Measurements from ENCODE around the gene ARMC2.

DNA sequence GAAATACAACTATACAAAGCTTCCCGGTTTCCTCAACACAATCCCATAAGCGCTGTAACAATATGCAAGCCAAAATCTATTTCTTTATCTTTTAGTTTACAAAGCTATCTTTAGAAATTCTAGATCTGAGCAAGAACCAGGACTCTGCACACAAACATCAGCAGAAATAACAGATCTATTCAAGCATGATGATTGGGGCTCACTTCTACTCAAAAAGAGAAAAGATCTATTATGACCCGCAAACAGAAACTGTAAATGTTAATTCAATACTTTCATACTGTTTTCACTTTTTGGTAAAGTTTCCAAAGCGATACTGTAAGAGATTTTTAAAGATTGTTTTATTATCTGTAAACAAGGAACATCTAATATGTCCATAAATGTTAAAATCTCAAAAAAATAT is 159.8 kb downstream of the ARMC2 start:
- TF ChIP-seq, protein P1, sequence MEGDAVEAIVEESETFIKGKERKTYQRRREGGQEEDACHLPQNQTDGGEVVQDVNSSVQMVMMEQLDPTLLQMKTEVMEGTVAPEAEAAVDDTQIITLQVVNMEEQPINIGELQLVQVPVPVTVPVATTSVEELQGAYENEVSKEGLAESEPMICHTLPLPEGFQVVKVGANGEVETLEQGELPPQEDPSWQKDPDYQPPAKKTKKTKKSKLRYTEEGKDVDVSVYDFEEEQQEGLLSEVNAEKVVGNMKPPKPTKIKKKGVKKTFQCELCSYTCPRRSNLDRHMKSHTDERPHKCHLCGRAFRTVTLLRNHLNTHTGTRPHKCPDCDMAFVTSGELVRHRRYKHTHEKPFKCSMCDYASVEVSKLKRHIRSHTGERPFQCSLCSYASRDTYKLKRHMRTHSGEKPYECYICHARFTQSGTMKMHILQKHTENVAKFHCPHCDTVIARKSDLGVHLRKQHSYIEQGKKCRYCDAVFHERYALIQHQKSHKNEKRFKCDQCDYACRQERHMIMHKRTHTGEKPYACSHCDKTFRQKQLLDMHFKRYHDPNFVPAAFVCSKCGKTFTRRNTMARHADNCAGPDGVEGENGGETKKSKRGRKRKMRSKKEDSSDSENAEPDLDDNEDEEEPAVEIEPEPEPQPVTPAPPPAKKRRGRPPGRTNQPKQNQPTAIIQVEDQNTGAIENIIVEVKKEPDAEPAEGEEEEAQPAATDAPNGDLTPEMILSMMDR (IDR thresholded peaks at IDR 0.05), result no peak
- TF ChIP-seq POLR2A (IDR thresholded peaks at IDR 0.05), result no peak
